Gastrocnemius medialis (tissue), 4 donors: Measurements from ENCODE around the gene SPPL2C.

ENCODE experiments used
- POLR2A ChIP-seq, 2 donors: fragments of 450-650 bp; IDR thresholded peaks; one replicate each; pipeline ENCODE4 v1.6.1; 2017; ENCODE audit warnings: antibody characterized with exemption in 2 of 2, mild to moderate bottlenecking in 2 of 2, moderate library complexity in 2 of 2
- TF ChIP-seq, protein P1 (sequence below), 5 experiments: fragments of 450-650 bp in 3 of 5; fragments of 200-600 bp in 2 of 5; sonication (generic) in 2 of 5; IDR thresholded peaks in 4 of 5; conservative IDR thresholded peaks in 1 of 5; 1 replicate in 4 of 5; 2 replicates in 1 of 5; pipeline ENCODE4 v1.5.1; 2016 to 2019; ENCODE audit warnings: antibody characterized with exemption in 5 of 5, mild to moderate bottlenecking in 3 of 5, moderate library complexity in 3 of 5

DNA sequence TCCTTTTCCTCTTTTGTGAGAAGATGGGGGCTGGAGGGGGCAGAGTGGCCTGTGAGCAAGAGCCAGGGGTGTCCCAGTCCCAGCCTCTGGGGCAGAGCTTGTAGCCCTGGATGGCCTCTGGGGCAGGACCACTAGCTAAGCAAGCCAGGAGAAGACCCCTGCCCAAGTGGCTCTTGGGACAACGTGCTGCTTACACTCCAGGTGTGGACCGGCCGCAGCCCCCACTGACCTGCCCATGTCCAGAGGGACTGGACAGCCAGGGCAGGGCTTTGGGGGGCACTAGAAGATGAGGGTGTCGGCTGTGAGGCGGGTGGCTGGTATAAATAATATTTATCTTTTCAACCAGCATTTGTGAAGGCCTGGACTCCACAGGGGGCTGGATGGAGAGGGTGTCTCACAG lies 9.2 kb upstream of the SPPL2C start:
- TF ChIP-seq POLR2A (IDR thresholded peaks at IDR 0.05): no peak
- TF ChIP-seq, protein P1, sequence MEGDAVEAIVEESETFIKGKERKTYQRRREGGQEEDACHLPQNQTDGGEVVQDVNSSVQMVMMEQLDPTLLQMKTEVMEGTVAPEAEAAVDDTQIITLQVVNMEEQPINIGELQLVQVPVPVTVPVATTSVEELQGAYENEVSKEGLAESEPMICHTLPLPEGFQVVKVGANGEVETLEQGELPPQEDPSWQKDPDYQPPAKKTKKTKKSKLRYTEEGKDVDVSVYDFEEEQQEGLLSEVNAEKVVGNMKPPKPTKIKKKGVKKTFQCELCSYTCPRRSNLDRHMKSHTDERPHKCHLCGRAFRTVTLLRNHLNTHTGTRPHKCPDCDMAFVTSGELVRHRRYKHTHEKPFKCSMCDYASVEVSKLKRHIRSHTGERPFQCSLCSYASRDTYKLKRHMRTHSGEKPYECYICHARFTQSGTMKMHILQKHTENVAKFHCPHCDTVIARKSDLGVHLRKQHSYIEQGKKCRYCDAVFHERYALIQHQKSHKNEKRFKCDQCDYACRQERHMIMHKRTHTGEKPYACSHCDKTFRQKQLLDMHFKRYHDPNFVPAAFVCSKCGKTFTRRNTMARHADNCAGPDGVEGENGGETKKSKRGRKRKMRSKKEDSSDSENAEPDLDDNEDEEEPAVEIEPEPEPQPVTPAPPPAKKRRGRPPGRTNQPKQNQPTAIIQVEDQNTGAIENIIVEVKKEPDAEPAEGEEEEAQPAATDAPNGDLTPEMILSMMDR (IDR thresholded peaks at IDR 0.05 in 4 of 5, conservative IDR thresholded peaks at IDR 0.05 in 1 of 5): no peak
